ENCODE data around the gene SERBP1. TPM values are rescaled to one million over a fixed set of nuclear protein-coding genes. Genes with fewer than 3 reads are reported as not detected.

The SERBP1 gene
- 96.1 TPM for total RNA-seq

DNA sequence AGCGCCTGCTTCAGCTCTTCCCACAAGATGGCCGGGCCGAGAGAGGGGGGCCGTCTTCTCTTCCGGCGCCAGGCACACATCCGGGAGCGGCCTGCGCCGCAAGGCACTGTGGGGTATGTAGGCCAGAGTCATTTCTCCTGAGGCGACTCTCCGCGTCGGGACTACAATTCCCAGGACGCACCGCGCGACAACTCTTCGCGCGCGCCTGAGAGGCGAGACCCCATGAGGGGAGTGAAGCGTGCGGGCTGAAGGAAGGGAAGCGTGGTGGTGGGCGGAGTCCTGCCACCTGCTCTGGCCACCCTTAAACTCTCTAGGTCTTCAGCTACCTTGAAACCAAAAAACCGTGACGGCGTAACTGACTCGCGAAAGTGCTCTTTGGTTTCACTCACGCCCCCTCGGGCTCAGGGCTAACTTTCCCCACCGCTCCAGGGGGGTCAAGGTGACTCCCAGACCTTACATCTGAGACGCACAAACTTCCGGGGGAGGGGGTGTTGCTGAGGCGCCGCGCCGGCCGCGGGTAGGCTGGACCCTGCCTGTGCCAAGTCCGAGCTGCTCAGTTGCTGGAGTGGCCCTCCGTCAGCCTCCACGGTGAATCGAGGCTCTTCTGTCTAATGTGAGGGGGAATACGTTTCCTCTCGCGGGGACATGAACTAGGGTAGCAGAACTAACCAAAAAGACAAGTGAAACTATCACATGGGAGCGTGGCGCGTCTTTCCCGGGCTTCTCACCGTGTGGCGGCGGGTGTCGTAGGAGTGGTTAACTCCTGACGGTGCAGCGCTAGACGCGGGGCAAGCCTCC is at the start of gene SERBP1:
TSS of gene SERBP1 (minus strand) at position 45 of the 798 bp plus-strand sequence. CDS start 102 bp downstream, outside the sequence.
- DNase-seq (ENCODE audit: low read depth in 2 of 3, low spot score in 2 of 3), result peak; percentile 90 to 98 (median 98)

DNA sequence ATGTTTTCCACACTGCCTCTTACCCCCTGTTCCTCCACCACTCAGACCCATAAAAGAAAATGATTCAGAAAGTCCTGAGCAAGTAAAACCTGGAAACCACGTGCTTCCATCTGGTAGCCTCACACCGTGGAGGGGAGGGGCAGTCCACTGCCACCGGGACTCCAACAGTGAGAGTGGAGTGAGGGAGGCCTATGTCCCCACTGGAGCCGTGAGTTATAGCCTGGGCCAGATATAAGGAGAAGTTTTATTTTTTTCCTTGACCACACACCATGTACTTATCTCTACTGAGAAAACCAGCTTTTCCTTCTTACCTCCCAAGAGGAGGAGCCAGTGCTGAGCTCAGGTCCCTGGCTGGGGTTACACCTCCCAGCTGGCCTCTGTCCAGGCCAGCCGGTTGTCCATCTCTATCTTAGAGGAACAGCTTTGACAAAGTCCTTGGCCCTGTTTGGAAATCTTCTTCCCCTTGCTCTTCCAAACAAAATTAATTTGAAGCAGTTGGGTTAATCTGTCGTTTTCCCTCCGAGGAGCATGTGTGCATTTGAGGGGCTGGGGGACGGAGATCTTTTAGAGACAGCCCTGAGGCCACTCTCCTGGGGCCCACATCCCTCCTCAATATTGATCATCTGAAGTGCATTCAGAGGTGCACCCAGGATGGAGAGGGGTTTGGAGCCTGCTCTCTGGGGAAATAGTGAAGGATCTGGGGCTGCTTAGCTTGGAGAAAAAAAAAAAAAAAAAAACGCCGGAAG is 49.1 kb upstream of the SERBP1 start:
- peak in 2 of 3 donors; percentile 48 to 67 for DNase-seq (ENCODE audit: low read depth in 2 of 3, low spot score in 2 of 3)

GRCh38 chr1:67476906-67477305 is 46.7 kb upstream of the SERBP1 start:
- no peak for DNase-seq (ENCODE audit: low read depth in 2 of 3, low spot score in 2 of 3)

DNA sequence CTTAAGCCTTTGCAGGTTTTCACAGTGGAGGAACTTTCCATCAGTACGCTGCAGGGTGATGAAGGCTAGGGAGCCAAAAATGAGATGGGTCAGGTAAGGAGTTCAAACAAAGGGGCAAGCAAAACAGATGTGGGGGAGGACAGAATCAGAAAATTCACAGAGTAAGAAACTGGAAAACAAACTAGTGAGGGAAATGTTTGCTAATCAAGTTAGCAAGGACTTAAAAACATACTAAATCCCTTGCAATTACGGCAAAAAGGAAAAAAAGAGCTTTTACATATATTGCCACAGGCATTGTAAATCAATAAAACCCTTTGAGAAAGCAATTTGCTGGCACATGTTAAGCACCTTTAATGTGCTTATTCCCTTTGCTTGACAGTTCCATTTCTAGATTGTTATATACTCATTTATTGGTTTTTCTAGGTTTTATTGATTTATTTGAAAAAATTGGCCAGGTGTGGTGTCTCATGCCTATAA is 45.8 kb upstream of the SERBP1 start:
- no peak for DNase-seq (ENCODE audit: low read depth in 2 of 3, low spot score in 2 of 3)

- no peak for DNase-seq (ENCODE audit: low read depth in 2 of 3, low spot score in 2 of 3)
Measured at GRCh38 chr1:67472056-67472455, 41.9 kb upstream of the SERBP1 start.

DNA sequence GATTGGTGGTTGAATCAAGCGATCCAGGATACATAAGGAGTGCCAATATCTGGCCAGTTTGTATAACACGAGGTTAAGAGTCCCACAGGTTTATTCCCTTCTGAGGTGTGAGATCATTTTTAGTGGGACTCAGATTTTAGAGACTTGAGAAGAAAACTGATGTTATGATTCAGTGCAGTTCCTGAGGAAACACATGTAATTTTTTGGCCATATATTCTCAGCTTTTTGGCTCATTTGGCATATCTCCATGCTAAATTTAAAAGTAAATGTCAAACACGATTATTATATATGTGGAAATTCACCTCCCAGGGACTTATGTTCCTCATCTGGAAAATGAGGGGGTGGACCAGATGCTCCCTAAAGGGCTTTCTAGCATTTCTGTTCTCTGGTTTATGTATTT is 39.2 kb upstream of the SERBP1 start:
- DNase-seq (ENCODE audit: low read depth in 2 of 3, low spot score in 2 of 3), result no peak

GRCh38 chr1:67468066-67468718 is 38.0 kb upstream of the SERBP1 start:
- no peak for DNase-seq (ENCODE audit: low read depth in 2 of 3, low spot score in 2 of 3)

GRCh38 chr1:67465375-67465774 is 35.2 kb upstream of the SERBP1 start:
- DNase-seq (ENCODE audit: low read depth in 2 of 3, low spot score in 2 of 3), result no peak

- no peak for DNase-seq (ENCODE audit: low read depth in 2 of 3, low spot score in 2 of 3)
Measured at GRCh38 chr1:67464746-67465145, 34.5 kb upstream of the SERBP1 start.

DNA sequence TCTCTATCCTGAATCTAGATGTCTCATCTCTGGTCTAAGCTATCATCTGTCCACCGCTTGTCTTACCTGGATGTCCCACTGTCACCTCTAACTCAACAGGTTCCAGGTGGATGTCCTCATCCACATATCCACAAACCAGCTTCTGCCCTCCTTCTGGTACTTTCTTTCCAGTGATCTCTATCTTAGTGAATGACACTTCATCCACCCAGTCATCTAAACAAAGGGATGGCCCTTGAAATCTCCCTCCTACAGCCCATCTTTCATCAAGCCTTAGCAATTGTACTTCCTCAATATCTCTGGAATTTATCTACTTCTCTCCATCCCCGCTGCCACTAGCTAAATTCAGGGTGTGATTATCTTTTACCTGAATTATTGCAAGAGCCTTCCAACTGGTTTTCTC is 33.9 kb upstream of the SERBP1 start:
- no peak for DNase-seq (ENCODE audit: low read depth in 2 of 3, low spot score in 2 of 3)

DNA sequence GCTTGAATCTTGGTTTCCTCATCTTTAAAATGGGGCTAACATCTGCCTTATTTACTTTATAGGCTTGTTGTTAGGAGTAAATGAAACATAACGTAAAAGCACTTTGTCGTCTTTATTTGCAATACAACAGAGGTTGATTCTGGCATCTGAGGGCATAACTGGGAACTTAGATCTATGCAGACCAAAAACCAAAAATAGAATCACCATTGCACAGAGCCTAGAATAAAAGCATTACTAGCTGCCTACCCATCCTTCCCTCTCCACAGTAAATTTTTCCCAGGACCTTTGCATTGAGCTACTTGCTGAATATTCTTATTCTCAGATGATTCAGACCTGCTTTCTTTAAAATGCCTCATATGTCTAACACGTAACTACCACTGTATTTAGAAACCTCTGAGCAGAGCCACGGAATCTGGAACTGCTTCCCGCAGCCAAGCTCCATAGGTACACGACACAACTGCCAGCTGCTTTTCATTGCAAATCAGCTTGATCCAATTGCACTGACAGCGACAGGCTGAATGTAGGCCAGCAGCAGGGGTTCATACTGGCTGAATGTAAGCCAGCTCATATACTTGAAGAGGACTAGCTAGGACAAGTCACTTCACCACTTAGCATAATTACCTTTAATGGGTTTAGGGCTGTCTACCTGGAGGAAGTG is 33.2 kb upstream of the SERBP1 start:
- DNase-seq (ENCODE audit: low read depth in 2 of 3, low spot score in 2 of 3), result no peak

- DNase-seq (ENCODE audit: low read depth in 2 of 3, low spot score in 2 of 3), result no peak
Measured at GRCh38 chr1:67460676-67461500, 30.7 kb upstream of the SERBP1 start.

DNA sequence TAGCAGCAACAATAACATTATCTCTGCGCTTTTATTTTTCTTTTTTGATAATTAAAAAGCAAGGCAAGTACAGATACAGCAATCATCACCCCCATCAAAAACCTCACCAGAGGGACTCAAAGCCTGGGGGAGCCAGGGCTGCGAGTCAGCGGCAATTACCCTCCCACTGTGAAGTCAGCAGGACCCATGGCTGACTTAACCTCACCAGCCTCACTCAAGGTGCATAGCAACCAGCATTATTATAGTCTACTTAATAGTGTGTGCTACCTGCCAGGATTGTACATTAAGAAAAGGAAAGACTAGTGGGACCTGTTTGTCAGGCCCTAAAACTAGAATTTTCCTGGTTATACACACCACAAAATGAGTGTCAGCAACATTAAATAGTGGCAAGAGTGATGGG is 28.9 kb upstream of the SERBP1 start:
- DNase-seq (ENCODE audit: low read depth in 2 of 3, low spot score in 2 of 3), result no peak

GRCh38 chr1:67458663-67459062 is 28.5 kb upstream of the SERBP1 start:
- no peak for DNase-seq (ENCODE audit: low read depth in 2 of 3, low spot score in 2 of 3)

DNA sequence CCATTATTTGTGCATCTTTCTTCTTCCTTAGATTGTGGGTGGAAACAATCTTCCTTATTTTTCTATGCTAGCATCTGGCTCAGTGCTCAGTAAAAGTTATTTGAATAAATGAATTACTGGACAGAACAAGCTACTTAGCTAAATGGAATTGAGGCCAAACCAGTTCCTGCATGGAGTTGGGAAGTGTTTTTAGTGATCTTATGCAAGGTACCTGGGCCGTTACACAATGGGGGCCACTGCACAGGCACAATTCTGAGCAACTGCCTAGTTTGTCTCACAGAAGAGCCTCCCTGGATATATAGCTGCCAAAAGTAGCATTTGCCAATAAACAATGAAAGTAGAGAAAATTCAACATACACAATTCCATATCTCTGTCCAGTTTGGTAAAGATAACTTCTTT is 27.0 kb upstream of the SERBP1 start:
- DNase-seq (ENCODE audit: low read depth in 2 of 3, low spot score in 2 of 3), result no peak

GRCh38 chr1:67451815-67452214 is 21.6 kb upstream of the SERBP1 start:
- DNase-seq (ENCODE audit: low read depth in 2 of 3, low spot score in 2 of 3), result no peak

GRCh38 chr1:67451356-67451755 is 21.2 kb upstream of the SERBP1 start:
- no peak for DNase-seq (ENCODE audit: low read depth in 2 of 3, low spot score in 2 of 3)

DNA sequence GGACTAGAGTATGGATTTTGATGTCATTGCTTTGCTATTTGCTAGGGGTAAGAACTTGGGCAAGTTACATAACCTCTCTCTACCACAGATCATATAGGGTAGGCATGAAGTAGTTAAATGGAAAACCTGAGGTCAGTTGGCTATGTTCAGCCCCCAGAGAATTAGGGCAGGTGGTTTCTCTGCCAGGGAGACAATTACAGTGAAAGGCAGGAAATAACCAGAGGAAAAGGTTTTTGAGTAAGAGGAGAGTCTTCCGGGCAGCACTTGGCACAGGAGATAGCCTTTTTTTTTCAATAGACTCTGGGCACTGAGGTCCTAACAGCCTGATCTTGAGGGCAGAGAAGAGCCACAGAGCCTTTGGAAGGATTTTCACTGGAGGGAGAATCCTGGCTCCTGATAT is 16.7 kb upstream of the SERBP1 start:
- no peak for DNase-seq (ENCODE audit: low read depth in 2 of 3, low spot score in 2 of 3)

DNA sequence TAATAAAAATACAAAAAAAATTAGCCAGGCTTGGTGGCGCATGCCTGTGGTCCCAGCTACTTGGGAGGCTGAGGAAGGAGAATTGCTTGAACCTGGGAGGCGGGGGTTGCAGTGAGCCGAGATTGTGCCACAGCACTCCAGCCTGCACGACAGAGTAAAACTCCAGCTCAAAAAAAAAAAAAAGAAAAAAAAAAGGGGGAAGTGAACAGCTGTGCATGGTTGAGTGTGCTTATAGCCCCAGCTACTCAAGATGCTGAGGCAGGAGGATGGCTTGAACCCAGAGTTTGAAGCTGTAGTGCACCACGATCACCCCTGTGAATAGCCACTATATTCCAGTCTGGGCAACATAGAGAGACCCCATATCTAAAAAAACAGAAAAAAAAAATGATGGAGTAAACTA is 15.8 kb upstream of the SERBP1 start:
- peak in 1 of 3 donors; percentile 38 for DNase-seq (ENCODE audit: low read depth in 2 of 3, low spot score in 2 of 3)

- no peak for DNase-seq (ENCODE audit: low read depth in 2 of 3, low spot score in 2 of 3)
Measured at GRCh38 chr1:67441739-67442281, 11.6 kb upstream of the SERBP1 start.

Data from hematopoietic multipotent progenitor cell (in vitro differentiated cells).